HG03432 (cell line): ENCODE results near the gene G6PC1.

ENCODE experiments used
- ATAC-seq: cut with Tn5 transposase; IDR thresholded peaks from one replicate; pipeline ENCODE4 v1.9.1; 2021; ENCODE audit warnings: mild to moderate bottlenecking, moderate library complexity; ENCODE audit not compliant: unreplicated experiment

Gene G6PC1

GRCh38 chr17:42929497-42929844 is 28.9 kb downstream of the G6PC1 start:
- ATAC-seq, result no peak

DNA sequence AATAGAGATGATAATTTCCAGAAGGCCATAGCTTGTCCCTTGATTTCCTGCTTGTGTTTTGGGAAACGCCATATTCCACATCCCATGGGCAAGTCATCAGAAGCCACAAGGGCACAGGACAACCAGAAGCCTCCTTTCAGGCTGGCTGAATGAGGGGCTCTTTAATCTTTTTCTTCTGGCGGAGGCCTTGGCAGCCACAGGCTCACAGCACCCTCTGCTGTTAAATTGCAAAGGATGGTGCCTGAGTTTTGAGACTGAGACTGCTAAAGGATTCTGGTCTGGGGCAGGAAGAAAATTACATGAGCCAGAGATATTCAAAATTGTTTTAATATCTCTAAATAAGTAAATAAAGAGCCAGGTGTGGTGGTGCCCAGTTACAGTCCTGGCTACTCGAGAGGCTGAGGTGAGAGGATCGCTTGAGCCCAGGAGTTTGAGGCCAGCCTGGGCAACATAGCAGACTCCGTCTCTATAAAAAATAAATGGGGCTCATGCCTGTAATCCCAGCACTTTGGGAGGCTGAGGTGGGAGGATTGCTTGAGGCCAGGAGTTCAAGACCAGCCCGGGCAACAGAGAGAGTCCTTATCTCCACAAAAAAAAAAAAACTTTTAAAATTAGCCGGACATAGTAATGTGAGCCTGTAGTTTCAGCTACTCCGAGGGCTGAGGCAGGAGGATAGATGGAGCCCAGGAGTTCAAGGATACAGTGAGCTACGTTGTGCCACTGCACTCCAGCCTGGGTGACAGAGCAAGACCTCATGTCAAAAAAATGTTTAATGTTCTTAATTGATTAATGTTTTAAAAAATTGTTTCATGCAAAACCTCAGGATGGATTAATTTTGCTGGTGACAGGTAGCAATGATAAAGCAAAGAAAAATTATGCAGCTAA is 37.4 kb downstream of the G6PC1 start:
- no peak for ATAC-seq

DNA sequence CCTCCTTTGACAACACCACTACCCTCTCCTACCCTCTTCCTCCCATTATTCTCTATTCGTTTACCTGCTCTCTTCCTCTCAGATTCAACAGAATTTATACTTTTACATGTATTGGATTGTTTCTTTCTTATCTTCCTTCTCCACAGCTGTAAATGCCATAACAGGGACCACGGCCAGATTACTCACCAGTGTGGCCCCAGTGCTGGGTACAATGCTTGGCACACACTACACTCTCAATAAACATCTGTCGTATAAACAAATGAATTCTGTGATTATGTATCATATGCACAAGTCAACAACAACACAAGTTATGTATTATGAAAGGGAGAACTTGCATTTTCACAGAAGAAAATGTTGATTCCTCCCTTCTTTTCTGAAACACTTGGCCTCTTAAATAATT is 43.6 kb downstream of the G6PC1 start:
- ATAC-seq, result no peak

GRCh38 chr17:42946812-42947211 is 46.2 kb downstream of the G6PC1 start:
- no peak for ATAC-seq

- ATAC-seq, result no peak
These were observed 49.6 kb downstream of the G6PC1 start for GRCh38 chr17:42950044-42950783.
